GM18520 (cell line): ENCODE results near the gene USP9X.
"Not testable (repeated sequence)": the region's sequence is repeated elsewhere in the genome, so short reads cannot be mapped to it uniquely, and the experiment has no call there.

Experiments used
- ATAC-seq: cut with Tn5 transposase; IDR thresholded peaks from one replicate; pipeline ENCODE4 v1.9.1; 2021; ENCODE audit not compliant: unreplicated experiment

USP9X gene

DNA sequence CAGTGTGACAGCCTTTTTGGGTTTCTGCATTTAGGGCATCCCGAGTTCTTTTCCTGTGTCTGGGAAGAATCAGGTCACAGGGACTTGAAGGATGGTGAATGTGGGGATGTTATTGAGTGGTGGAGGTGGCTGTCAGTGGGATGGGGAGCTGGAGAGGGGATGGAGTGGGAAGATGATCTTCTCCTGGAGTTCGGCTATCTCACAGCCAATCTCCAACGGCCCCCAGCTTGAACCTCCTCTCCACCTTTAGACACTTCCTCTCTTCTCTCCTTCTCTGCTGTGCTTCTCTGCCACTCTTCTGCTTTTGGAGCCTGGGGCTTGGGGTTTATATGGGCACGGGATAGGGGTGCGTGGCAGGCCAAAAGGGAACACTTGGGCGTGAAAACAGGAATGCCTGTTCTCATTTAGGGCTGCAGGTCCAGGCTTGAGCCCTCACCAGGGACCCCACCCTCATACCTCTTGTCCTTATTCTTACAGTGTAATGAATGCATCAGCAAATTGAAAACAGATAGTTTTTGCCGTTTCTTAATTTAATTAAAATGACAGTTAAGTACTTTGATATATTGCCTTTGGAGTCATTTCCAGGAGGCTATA is 37.5 kb downstream of the USP9X start:
- no peak for ATAC-seq

DNA sequence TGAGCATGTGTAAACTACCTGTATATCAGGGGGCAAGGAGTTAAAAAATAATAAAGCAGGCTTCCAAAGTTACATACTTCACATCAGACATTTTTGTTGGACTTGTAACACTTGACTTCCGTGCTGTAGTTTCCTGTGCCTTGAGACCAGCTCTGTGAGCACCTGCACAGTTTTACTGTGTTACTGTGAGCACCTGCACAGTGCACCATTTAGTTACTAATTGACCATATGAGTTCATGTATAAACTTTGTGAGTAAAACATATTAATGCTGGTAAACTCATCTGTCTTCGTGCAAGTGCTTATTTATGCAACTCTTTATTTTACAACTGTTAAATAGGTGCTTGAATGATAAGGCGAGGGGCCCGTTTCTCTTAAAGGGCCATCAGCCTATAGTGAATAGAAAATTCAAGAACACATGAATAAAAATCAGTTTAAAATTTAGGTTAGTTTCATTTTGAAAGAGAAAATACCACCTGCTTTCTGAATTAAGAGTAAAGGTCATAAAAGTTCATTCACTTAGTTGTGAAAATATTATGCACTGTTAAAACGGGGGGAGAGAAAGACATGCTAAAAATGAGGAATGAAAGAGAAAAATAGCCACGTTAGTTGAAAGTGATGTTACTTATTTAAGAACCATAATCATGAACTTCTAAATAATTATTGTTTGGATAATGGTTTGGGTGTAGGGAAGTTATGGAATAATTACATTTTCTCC is 42.4 kb downstream of the USP9X start:
- ATAC-seq: no peak

DNA sequence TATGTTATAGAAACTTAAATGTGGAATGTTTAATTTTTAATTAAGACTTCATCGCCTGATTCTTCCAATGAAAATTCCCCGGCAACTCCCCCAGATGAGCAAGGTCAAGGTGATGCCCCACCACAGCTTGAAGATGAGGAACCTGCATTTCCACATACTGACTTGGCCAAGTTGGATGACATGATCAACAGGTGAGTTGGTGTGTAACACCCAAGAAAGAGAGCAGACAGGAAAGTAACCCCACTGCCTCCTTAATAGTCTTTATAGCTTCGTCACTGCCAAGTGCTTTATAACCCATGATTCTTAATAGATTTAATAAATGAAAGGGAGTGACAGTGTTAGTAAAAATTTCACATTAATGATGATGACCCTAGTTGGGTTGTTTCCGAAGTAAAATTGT is 43.7 kb downstream of the USP9X start:
- no peak for ATAC-seq

DNA sequence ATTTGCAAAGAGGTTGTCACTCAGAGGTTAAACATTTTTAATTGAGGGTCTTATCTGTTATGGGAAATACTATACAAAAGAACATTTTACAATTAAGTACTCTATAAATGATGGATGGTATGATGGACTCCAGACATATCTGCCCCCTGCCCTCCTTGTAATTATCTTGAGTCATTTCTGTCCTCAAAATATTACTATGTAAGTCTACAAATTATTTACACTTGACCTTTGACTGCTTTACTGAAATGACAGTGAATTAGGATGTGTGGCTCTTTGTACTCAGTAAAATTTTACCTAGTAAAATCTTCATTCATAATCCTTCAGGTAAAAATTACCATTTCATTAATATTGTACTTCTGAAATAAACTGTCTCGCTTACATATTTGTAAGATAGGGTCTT is 46.5 kb downstream of the USP9X start:
- ATAC-seq: no peak

DNA sequence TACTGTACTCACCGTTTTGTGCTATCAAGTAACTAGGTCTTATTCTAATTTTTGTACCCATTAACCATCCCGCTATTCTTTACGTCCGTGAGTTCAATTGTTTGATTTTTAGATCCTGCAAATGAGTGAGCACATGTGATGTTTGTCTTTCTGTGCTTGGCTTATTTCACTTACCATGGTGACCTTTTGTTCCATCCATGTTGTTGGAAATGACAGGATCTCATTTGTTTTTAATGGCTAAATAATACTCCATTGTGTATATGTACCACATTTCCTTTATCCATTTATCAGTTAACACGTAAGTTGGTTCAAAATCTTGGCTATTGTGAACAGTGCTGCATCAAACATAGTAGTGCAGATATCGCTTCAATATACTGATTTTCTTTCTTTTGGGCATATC is 48.3 kb downstream of the USP9X start:
- ATAC-seq: no peak

DNA sequence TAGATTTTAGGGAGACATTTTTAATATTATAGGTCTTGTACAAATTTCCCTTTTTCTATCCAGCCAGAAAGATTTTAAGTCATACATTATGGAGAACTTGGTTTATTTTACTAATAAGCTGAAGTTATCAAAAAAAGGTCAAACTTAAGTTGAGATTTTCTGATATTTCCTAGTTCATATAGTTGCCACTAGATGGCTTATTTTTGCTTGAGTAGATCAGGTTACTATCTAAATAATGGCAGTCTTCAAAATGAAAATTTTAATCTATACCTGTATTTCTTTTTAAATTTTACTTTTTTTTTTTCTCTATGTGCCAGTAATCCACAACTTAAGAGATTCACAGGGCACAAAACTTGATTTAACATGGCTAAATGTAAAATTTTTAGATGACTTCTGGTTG is 52.3 kb downstream of the USP9X start:
- no peak for ATAC-seq

DNA sequence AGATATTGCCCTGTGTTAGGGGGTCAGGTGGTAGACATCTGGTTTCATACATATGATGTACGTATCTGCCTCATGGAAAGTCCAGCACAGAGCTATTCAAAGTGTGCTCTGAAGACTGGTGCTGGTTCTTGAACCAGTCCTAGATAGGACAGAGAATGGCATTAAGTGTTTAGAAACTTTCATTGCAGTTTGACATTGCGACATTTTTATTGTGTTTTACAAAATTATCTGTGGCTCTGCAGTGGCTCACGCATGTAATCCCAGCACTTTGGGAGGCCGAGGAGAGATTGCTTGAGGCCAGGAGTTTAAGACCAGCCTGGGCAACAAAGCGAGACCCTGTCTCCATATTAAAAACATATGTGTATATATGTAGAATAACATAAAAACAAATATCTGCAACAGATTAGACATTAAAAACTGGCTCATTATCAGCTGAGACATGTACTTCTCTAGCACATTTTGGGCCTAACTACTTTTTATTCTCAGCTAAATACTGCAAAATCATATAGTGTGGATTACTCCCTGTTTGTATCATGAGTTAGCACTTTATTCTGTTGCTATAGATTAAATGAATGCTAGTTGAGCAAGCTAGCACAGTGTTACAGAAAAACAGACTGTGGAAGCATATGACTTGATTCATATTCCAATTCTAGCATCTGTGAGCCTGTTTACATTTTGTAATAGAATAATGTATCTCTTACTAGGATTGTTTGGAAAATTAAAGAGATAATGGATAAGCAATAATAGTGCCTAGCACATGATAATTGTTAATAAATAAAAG is 57.1 kb downstream of the USP9X start:
- no peak for ATAC-seq

DNA sequence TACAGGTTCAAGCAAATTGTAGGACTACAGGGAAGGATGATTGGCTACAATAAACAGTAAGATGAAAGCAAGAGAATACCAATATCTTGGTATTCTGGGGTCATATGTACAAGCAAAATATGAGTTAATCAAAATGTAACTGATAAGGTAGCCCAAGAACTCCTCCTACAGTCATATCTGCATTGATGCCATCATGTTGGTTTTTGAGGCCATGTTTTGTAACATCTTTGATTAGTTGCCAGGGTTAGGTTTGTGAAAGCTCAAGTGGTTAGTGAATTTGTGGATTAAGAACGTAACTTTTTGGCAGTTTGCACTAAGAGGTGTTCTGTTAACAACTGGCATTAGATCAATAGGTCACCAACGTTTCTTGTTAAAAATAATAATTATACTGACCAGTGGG is 59.6 kb downstream of the USP9X start:
- no peak for ATAC-seq

DNA sequence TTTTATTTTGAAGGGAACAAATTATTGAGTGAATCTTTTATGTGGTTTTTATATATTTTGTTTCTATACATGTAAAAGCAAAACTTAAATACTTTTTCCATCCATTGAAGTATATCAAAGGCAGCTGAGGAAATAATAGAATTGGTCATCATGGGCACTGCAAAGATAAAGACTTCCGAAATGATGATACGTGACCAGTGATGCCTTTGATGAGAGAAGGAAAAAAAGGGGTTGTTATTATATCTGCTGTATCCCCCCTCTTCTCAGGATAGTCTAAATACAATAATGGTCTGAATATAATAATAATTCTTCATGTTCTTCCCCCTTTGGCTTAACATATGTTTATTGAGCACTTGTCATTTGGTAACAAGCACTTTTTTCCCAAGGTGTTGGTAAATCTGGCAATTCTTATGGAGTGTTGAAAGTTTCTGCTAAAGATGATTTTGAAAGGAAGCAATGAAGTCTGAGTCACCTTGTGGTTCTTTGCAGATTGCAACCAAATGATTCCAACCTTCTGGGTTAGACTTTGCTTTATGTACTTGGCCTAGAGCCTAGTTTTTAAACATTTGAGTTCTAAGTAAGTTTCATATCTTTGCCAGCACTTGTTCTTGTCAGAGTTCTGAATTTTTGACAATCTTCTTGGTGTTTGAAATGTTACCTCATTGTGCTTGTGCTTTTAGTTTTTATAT is 60.8 kb downstream of the USP9X start:
- ATAC-seq: no peak

DNA sequence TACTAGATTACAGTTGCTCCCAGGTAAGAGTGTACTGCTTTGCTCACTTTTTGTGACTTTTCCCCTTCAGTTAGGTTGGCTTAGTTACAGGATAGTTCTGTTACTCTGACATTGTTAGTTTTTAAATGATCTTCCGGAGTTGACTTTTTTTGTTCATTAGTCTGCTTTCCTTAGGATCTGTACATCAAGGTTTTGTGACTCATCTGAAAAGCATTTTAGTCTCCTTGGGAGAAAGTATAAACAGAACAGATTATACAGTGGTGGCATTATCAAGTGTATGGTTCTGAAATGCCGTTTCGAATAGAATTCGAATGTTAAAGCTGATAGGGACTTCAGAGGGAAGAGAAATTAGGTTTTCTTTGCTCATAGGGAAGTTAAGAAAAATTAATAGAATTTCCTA is 63.3 kb downstream of the USP9X start:
- no peak for ATAC-seq

DNA sequence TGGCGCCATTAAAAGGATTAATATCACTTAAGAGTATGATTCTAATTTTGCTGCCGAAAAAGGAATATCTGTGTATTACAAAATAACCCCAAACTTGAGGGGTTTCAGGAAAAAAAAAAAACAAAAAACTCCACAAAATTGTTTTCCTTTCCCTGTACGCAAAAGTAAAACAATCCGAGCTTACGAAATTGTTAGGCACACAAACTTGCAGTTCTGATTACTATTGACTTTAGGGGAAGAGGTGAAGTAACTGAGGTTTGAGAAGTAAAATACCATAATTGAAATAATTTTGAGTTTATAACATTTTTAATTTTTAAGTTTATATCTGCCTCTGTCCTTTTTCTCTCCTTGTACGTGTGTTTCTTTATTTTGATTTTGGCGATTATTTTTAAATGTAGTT is 64.8 kb downstream of the USP9X start:
- no peak for ATAC-seq

DNA sequence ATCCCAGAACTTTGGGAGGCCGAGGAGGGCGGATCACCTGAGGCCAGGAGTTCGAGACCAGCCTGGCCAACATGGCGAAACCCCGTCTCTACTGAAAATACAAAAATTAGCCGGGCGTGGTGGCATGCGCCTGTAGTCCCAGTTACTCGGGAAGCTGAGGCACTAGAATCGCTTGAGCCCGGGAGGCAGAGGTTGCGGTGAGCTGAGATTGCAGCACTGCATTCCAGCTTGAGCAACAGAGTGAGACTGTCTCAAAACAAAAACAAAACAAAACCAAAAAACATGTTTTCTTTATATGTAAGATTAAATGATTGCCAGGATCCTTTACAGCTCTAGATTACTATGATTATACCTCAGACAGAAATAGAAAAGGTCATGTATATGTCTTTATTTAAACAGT is 66.5 kb downstream of the USP9X start:
- ATAC-seq: not testable (repeated sequence)

DNA sequence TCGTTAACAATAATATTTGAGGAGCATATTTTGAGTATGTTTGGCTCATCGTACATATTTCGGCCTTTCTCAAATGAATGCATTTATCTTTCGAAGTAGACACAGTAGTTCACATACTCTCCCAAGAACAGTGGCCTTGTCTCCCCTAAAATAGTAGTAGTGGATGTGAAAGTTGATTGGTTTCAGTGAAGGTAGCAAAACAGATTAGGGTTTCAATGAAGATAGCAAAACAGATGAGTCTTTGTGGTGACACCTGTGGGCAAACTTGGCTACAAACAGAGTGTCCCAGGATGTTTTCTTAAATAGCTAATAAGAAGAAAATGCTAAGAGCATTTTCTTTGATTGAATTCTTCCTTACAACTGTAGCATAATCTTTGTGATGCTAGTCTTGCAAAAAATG is 67.0 kb downstream of the USP9X start:
- ATAC-seq: no peak

DNA sequence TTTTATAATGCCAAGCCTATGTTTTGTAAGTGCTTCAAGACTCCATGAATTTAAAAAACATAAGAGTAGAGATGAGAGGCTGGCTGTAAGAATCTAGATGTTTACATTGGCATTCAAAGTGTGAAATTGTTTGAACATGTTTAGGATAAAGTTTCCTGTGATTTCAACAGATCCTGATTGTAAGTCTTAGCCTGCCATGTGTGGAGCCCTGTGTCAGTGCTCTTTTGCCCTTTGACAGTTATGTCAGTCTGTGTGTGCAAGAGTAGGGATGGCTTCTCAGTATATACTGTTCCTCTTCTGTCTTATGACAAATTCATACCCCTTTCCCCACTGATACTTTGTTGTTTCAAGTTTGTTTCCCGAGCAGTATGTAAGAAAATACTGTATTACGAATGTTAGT is 68.2 kb downstream of the USP9X start:
- no peak for ATAC-seq

DNA sequence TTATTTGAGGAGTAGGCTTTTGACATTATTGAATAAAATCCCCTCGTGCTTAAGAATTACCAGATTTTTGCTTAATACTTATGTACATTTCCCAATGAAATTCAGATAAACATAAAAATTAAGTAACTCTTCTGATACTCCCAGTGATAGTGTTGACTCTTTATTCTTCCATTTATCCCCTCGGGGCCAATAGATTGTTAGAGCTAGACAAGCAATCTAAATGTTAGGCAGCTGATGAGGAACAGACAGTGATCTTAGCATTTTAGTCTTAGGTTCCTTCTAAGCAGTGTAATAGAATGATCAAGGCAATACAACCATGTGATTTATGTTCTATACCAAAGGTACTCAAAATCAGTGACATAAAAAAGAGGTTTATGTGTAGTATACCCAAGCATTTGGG is 68.7 kb downstream of the USP9X start:
- ATAC-seq: no peak

DNA sequence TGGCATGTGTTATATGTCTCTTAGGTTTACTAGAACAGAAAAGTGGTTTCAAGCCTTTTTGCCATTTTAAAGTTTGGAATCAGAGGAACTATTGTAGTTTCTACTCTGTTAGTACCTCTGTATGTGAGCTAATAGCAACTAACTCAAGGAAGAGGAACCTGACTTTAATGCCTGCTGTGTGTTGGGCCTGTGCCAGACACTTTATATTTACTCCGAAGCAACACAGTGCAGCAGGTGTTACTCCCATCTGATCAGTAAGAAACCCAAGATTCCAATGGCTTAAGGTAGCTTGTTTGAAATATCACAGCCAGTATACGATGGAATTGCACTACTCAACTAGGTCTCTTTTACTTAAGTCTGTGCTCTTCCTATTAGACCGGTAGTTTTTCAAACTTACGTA is 79.2 kb downstream of the USP9X start:
- no peak for ATAC-seq

DNA sequence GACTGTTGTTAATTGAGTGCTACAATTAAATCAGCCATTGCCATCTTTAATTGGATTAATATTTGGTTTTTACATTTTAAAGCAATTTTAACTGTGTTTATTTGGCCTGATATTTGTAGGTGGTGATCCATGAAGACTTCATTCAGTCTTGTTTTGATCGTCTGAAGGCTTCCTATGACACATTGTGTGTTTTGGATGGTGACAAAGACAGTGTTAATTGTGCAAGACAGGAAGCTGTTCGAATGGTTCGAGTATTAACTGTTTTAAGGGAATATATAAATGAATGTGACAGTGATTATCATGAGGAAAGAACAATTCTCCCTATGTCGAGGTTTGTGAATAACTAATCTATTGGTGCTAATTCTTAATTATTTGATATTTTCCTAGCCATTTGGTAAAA is 82.6 kb downstream of the USP9X start:
- ATAC-seq: no peak

DNA sequence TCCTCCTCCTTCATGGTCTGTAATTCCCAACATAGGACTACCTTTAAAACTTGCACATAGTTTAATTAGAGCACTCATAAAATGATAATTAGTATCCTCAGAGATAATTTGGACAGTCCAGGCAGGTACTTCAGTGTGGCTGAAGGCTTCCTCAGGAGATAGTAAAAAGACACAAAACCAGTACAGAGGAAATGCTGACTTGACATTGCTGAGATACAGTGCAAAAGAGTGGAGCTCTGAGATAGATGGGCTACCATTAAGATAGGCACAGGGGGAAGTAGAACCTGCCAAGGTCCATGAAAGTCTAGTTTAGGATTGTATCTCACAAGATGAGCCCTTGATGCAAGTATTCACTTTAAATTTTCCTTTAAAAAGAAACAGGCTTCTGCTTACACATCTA is 91.0 kb downstream of the USP9X start:
- ATAC-seq: no peak

DNA sequence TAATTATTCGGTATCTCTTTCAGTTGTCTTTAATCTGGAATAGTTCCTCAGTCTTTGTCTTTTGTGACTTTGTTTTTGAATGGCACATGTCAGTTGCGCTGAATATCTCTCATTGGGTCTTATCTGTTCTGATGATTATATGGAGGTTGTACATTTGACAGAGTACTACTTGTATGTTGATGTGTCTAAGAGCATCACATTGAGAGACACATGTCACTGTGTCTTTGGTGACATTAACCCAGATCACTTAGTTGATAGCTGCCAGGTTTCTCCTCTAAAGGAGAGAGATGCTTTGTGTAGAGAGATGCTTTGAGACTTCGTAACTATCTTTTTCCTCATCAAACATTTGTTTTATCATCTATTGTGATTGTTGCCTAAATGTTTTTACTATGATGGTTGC is 92.1 kb downstream of the USP9X start:
- ATAC-seq: no peak

DNA sequence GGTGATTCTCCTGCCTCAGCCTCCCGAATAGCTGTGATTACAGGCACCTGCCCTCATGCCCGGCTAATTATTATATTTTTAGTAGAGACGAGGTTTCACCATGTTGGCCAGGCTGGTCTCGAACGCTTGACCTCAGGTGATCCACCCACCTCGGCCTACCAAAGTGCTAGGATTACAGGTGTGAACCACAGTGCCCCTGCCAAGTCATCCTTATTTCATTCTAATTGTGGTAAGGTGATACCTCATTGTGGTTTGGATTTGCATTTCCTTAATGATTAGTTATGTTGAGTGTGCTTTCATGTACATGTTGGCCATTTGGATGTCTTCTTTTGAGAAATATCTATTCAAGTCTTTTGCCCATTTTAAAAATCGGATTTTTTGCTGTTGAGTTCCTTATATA is 93.0 kb downstream of the USP9X start:
- ATAC-seq: peak; percentile 47

DNA sequence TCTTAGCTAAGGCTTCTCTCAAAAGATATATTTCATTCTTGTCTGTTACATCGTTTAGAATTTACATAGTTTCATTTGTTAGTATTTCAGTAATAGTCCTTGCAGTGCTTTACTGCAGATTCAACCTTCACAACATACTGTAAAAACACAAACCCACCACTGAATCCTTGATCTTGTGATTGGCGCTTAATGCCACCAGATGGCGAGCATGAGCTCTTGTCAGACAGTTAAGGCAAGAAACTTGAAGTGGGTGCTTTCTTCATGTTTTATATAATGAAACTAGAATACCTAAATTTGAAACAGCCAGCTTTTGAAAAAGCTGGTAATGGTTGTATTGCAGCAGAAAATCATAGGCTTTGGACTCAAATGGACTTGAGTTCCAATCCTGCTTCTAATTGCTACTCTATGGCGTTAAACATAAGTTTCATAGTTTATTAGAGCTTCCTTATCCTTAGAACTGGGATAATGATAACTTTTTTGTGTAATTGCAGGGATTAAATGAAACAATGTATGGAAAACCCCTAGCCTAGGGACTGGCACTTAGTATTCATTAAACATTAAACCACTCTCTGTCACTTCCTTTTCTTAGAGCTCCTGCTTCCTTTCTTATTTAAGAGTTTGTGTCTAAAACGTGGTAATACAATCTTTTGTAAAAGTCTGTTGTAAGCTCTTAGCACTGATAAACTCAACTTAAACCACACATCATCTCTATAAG is 95.1 kb downstream of the USP9X start:
- no peak for ATAC-seq
